NCI-H526 treated with DMSO at 0.1 percent for 48 hours (cell line): Measurements from ENCODE around the gene AVL9.
"Not testable (repeated sequence)": the region's sequence is repeated elsewhere in the genome, so short reads cannot be mapped to it uniquely, and the experiment has no call there.

Source experiments
- DNase-seq: peaks from one replicate; lab custom pipeline; 2025; lab: John Stamatoyannopoulos, UW

Gene AVL9

DNA sequence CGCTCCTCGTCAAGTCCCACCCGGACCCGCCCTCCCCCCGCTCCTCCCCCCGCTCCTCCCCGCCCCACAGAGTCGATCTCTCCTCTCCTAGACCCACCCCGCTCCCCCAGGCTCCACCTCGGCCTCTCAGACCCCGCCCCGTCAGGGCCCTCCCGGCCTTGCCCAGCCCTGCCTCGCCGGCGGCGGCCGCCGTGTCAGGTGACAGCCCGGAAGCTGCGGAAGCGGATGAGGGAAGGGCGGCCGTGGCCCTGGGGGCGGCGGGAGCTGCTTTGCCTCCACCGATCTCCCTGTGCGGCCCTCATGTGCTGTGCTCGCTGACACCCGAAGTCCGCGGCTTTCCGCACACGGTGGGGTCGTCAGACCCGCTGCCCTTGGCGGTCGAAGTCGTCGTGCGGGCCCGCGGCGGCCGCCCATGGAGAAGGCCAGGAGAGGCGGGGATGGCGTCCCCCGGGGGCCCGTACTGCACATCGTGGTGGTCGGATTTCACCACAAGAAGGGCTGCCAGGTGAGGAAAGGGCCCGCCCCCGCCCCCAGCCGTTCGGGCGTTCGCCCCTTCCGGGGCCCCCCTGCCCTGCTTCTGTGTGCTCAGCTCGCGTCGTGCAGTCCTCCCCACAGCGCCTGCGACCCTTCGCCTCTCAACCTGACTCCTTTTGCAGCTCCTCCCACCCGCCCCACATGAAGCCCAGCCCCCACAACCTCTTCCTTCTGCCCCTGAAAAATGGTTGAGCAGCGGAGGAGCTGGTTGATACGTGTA lies at the start of gene AVL9:
Gene AVL9 (plus strand): TSS at position 192 of the 754 bp plus-strand sequence. CDS start 221 bp downstream, at position 413.
- DNase-seq = peak; percentile 87

DNA sequence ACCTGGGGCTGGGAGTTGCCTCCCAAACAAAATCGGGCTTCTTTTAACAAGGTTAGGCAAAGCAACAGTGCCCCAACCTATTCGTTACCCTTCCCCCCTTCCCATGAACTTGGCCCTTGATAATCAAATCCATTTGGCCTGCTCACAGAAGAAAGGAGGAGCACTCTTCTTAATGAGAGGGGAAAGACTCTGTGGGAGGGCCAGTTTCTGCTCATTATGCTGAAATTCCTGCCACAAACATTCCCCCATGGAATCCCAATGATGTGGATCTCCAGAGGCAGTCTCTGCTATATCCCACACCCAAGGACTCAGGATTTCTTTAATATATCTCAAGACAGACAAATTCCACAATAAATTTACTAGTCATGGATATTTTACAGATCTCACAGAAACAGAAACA lies 48.1 kb upstream of the AVL9 start:
- no peak for DNase-seq

DNA sequence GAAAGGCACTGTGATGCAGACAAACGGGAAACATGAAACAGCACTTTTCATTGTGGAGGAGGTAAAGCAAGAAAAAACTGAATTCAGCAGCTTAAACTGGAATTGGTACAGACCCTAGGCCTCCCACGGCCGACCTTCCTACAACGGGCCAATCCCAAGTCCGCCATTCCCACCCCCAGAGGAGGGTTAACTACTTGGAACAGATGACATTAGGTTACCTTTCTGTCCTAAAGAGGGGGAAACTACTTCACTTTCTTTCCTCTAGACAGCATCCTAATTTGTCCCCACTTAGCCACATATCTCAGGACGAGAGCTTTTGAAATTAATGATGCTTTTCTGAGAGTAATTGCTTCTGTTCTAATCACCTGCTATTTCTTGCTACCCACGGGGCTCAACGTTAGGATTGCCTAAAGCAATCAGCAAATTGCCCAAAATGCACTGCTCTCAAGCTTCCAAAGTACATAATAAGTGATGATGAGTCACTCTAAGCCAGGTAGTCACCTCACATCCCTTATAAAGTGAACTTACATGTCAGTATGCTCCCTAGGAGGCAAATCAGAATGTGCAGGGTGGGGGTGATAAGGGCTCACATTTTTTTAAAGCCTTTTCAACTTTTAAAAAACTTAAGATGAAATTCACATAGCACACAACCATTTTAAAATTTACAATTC lies 41.8 kb upstream of the AVL9 start:
- no peak for DNase-seq

DNA sequence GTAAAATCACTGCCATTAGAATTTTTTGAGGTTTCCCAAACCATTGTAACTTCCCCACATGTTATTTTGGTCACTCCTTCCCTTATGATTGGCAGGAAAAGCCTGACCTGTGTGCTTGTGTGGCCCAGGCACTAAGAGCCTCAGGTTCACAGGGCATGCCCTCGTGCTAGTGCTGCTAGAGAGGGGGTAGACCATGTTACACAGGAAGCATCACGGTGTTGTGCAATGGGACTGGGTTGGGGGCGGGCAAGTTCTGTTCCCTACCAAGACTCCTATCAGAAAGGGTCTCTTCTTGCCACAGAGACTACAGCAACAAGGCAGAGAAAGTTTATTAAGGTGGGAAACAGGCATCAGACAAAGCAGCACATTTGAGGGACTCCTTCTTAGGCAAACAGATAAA lies 37.3 kb upstream of the AVL9 start:
- DNase-seq = no peak

DNA sequence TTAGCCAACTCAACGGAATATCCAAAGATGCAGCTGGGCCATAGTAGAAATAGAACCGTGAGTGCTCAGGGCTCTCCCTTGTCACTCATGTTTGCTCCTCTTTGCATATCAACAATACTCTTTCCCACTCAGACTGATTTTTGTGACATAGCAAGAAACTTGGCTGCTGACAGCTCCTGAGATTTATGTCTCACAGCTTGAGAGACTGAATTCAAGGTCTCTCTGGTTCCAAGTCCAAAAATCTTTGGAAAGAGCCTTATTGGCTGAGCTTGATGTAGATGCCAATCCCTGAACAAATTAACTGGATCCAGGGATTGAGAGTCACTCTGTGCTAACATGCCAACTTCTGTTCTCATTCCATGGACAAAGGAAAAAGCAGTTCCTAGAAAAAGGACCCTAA lies 35.5 kb upstream of the AVL9 start:
- no peak for DNase-seq

DNA sequence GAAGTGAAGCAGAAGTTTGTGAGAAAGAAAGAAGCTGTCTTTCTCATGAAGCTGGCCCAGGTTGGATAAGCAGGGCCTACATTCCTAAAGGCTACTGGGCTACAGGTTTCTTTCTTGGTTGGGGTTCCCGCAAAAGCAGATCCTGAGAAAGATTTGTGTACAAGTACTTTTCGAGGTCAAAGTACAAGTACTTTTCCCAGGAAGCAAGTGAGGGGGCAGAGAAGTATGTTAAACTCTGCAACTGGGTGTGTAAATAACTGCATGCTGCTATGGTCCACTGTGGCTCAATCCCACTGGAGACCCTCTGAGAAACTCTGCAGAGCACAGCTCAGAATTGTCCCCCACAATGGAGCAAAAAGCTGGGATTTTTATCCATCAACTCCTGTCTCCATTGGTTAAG lies 33.8 kb upstream of the AVL9 start:
- no peak for DNase-seq

DNA sequence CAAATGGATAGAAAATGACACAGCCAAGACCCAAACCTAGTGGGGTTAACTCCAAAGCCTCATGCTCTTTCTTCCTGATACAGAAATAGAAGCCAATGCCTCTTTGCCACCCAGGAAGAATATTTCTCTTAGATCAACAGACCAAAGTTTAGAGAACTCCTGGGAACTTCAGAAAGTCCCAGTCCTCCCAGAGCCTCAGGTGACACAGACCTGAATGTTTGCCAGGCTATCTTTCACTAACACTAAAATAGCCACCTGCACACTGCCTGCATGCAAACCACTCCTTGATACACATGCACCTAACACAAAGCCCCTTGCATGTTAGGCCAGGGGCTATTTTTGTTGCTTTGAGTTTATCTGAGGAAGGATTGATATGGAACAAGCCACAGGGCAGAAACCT lies 32.8 kb upstream of the AVL9 start:
- DNase-seq = no peak

DNA sequence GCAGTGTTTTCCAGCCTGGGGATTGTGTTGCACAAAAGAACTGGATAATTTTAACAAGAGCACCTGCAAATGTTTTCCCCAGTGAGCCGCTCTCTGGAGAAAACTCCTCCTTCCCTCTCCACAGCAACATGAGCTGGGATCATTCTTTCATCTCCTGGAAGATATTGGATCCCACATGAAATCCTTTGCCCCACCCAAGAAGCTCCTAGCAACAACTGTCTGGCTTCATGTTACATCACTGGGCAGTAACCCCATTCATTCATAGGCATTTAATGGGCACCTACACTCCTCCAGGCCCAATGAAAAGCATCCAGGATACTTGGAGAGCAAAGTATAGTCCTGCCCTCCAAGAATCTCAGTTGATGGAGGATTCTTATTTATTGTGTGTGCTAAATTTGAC lies 32.3 kb upstream of the AVL9 start:
- no peak for DNase-seq

DNA sequence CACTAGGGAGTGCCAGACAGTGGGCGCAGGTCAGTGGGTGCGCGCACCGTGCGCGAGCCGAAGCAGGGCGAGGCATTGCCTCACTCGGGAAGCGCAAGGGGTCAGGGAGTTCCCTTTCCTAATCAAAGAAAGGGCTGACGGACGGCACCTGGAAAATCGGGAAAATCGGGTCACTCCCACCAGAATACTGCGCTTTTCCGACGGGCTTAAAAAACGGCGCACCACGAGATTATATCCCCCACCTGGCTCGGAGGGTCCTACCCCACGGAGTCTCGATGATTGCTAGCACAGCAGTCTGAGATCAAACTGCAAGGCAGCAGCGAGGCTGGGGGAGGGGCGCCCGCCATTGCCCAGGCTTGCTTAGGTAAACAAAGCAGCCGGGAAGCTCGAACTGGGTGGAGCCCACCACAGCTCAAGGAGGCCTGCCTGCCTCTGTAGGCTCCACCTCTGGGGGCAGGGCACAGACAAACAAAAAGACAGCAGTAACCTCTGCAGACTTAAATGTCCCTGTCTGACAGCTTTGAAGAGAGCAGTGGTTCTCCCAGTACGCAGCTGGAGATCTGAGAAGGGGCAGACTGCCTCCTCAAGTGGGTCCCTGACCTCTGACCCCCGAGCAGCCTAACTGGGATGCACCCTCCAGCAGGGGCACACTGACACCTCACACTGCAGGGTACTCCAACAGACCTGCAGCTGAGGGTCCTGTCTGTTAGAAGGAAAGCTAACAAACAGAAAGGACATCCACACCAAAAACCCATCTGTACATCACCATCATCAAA lies 30.5 kb upstream of the AVL9 start:
- not testable (repeated sequence) for DNase-seq

DNA sequence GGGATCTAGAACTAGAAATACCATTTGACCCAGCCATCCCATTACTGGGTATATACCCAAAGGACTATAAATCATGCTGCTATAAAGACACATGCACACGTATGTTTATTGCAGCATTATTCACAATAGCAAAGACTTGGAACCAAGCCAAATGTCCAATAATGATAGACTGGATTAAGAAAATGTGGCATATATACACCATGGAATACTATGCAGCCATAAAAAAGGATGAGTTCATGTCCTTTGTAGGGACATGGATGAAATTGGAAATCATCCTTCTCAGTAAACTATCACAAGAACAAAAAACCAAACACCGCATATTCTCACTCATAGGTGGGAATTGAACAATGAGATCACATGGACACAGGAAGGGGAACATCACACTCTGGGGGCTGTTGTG lies 25.3 kb upstream of the AVL9 start:
- DNase-seq = not testable (repeated sequence)

DNA sequence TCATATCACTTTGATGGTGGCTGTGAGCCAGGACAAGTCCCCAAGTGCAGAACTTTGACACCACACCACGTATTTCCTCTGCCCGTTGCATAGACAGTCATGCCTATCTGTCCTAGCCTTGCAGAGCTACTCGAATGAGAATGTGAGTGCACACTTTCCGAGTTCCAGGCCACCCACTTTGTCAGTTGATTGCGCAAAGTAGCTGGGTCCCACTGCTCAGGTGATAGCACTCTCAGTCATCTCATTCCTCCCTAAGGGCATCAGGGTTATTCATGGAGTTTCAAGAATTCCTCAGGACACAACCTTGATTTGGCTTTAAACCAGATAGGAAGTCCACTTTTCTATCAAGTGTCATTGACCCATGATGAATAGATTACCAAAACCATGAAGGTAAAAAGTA lies 24.4 kb upstream of the AVL9 start:
- no peak for DNase-seq

DNA sequence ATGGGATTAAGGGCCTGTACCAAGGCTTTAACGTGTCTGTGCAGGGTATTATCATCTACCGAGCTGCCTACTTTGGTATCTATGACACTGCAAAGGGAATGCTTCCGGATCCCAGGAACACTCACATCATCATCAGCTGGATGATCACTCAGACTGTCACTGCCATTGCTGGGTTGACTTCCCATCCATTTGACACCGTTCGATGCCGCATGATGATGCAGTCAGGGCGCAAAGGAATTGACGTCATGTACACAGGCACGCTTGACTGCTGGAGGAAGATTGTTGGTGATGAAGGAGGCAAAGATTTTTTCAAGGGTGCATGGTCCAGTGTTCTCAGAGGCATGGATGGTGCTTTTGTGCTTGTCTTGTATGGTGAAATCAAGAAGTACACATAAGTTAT lies 23.3 kb upstream of the AVL9 start:
- no peak for DNase-seq

DNA sequence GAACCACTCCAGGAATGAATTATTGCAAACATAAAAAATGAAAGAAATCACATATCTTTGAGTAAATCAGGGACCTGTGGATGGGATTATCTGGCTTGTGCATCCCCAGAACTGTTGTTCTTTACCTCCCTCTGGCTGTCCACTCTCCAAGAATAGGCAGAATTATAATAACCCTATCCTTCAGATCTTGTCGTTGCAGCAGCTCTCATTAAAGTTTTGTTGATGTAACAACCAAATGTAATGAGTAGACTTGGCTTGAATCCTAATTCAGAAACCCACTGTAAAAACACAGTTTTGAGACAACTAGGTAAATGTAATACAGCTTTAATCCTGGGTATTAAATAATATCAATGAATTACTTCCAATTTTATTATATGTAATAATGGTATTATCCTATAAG lies 21.3 kb upstream of the AVL9 start:
- DNase-seq = no peak

DNA sequence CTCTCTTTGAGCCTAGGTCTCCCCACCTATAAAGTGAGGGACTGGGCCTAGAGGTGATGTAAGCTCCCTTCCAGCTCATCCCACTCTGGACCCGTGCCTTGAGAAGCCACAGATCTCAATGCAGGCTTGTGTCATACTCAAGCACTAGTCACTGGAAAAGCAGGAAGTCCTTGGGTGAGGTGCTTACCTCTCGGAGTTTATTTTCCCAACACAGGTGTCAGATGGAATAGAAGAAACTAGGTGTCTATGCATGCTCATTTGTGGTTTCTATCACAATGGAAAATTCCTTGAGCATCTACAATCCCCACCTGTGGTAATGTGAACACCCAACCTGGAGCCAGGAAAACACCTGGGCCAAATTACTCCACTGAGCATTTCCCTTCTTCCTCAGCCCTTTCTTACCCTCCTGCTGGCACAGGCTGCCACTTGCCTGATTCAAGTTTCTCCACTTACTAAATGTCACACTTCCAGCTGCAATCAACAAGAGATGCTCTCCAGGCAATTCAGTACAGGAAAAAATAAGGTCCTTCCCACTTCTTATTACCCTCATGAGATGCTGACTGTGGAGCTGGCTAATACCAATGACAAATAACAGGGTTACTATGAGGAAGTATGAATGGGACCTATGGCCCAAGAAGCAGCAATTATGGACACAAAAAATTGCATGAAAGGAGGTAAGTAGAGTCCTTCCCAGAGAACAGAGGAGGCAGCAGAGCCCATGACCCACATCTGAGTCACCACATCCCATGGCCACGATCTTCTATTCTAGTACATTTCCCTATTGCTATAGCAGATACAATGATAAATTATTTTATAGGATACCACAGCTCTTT lies 18.3 kb upstream of the AVL9 start:
- no peak for DNase-seq

DNA sequence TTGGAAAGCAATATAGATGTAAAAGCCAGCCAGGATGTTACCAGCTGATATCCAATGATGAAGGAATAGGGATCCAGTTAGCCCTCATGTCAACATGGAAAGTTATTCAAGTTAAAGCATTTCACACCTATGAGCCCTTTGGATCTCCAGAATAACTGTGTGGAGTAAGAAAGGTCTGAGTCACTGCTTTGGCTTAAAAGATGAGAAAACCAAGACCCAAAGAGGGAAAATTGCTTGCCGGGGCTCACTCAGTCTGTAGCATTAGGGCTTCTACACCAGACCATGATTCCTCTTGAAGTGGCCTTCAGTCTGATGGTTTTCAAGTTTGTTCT lies 17.7 kb upstream of the AVL9 start:
- no peak for DNase-seq

DNA sequence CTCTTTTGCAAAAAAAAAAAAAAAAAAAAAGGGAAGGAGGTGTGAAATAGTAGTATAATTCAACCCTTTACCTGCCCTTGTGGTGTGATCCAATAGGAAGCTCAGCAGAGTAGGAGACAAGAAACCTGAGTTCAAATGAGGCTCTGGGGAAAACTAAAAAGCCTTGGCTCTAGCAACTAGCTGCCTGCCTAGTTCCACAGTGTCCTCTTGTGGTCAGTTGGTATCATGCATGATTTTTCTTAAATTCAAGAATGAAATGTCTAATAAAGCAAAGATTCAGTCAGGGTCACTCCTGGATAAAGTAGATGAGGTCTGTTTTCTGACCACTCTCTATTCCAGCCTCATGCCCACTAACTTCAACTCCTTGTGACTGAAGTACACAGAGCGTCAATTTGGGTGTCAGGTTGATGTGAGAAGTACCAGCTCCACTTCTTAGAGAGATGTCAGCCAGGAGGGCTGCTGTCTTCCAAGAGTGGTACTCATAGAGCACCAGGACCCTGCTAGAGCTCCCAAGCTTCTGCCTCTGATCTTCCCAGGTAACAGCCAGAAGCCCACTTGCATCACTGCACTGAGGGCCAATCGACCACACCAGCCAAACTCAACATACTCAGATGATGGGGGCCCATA lies 15.6 kb upstream of the AVL9 start:
- DNase-seq = peak; percentile 35

DNA sequence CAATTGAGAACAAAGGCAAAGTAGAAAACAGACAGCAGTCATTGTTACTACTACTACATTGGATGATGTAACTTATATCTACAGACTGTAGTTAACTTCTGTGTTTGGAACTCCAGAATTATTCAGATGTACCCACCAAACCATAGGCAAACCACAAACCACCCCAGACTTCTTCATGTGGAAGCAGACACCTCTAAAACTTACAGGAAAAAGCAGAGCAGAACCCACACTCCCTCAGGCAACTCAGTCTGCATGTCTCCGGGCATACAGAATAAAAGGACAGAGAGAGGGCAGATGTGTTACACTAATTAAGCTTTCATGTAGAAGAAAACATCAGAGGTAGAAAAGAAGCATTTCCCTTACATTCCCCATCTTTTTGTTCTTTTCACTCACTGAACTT lies 14.1 kb upstream of the AVL9 start:
- no peak for DNase-seq

DNA sequence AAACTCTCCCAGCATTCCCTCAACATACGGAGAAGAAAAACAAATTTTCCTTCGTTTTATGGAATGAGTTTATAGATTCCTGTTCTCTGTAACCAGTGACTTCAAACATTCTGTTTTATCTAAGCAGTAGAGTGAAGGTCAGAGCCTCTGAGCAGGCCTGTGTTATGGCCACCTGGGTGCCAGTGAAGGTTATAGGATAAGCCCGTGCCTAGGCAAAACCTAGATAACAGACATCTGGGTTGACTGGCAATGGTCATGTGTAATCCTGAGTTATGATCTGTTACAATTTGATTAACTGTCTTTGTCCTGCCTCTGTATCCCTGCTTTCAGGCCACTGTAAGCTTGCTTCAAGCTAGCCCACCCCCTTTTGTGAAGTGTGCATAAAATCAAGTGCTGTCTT lies 13.4 kb upstream of the AVL9 start:
- DNase-seq = no peak

DNA sequence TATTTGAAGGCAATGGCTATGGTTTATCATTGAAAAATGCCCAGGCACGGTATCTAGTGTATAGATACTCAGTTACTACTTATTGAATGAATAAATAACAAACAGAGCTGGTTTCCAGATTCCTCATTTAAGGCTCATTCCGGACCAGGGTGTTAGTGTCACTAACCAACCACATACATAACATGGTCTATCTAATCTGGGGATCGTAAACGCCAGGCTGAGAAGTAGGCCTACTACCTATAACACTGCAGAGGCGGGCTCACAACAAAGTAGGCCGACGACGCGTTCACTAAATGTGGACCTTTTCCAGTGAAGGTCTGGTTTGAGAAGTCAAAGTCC lies 5.5 kb upstream of the AVL9 start:
- no peak for DNase-seq

DNA sequence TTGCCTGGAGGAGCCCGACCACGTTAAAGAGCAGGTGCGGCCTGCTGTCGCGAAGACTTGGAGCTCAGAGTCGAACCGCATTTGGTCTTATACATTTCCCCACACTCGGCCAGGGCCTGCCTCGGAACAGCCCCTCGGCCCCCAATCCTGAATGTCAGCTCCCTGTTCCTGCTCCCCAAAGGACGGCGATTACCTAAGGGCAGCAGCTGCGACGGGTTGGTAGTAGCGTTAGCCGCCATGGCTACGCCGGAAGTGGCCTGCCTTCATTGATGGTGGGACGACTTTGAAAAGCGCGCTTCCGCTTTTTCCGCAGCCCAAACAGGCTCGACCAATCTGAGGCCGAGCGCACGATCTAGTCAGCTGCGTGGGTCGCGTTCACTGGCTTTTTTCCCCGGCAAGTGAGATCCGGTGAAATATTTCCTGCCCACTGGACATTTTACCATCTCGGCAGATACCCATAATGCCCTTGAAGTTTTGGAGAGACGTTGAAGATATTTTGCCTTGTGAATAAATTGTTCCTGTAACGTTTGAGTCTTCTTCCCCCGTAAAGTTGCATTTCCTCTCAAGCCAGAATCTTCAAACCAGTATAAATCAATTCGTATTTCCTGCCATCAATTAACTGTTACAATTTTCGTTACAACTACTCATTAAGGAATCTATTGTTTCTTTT lies 5.0 kb upstream of the AVL9 start, which contains the start of gene LSM5:
Gene LSM5 (minus strand): TSS at position 254 of the 670 bp plus-strand sequence. CDS start 15 bp downstream, at position 239.
- peak; percentile 91 for DNase-seq

DNA sequence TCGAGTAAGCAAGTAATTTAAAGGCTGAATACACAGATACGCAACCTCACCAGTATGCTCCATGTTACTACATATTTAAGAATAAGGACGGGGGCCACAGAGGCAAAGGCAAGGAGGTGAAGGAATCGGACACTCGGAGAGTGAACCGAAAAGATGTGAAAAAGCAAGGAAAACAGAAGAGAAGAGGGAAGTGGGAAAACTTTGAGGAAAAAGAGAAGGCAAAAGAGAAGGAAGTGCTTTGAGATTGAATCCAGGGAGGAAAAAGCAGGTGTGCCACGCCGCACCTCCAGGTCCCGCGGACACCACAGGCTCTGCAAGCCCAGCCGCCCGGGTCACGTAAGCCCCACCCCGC lies 367 bp upstream of the AVL9 start:
- DNase-seq = no peak
